BE2C (cell line): ENCODE results near the gene HHATL.

Experiments used
- DNase-seq: peaks from one replicate; pipeline ENCODE4 v3.0.0-alpha.2; 2020
- H3K27me3 ChIP-seq: fragments of 250-450 bp; sonication (Bioruptor Pico); 2 replicates; pipeline ENCODE4 v1.5.1; 2020; ENCODE audit warnings: mild to moderate bottlenecking
- H3K36me3 ChIP-seq: fragments of 250-450 bp; sonication (Bioruptor Pico); 2 replicates; pipeline ENCODE4 v1.5.1; 2020; ENCODE audit warnings: mild to moderate bottlenecking
- H3K4me1 ChIP-seq: fragments of 250-450 bp; sonication (Bioruptor Pico); 2 replicates; pipeline ENCODE4 v1.5.1; 2020
- H3K4me3 ChIP-seq: 2 replicates; pipeline ENCODE4 v1.5.1; 2011; ENCODE audit warnings: low read depth, low read length
- H3K9me3 ChIP-seq: fragments of 250-450 bp; sonication (Bioruptor Pico); 2 replicates; pipeline ENCODE4 v1.5.1; 2020
- CTCF ChIP-seq: IDR thresholded peaks from 2 replicates; pipeline ENCODE4 v1.5.1; 2012; ENCODE audit warnings: mild to moderate bottlenecking, low read depth, low read length

The HHATL gene

DNA sequence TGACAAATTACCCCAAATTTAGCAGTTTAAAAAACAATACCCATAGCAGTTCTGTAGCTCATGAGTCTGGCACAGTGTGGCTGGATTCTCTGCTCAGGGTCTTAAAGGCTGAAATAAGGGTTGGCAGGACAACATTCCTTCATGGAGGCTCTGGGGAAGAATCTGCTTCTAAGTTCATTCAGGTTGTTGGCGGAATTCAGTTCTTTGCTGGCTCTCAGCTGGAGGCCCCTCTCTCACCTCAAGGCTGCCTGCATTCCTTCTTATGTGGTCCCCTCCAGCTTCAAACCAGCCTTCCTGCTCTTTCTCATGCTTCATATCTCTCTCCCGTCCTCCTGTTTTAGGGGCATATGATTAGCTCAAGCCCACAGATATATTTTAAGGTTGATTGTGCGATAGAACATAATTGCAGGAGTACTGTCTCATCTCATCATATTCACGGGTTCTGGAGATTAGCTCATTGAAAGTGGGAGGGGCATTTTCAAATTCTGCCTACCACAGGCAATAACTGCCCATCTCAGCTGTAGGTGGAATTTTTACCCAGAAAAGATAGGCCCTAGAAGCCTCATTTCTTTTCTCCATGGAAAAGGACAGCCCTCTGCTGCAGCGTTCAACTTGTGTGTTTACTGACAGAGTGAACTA lies 54.7 kb downstream of the HHATL start:
- H3K9me3 ChIP-seq = no peaks in the 10 kb centered on the region
- no peak for TF ChIP-seq CTCF
- no peaks in the 10 kb centered on the region for H3K4me1 ChIP-seq
- H3K27me3 ChIP-seq = no peaks in the 10 kb centered on the region
- no peak overlapping the region for H3K4me3 ChIP-seq
- peaks cover 6% of the 10 kb centered on the region for H3K36me3 ChIP-seq
- no peak for DNase-seq
